Naive thymus-derived CD4-positive, alpha-beta T cell (primary cell): ENCODE data around the gene GRXCR2. TPM values are rescaled to one million over a fixed set of nuclear protein-coding genes. Genes with fewer than 3 reads are reported as not detected.

Source experiments
- ATAC-seq: fragments of 150-1000 bp; cut with Tn5 transposase; 2 replicates; pipeline ENCODE4 v1.10.0; 2021; ENCODE audit warnings: mild to moderate bottlenecking, moderate library complexity
- CTCF ChIA-PET: fragments of 350-600 bp; sonication (Branson Sonifier 250); formaldehyde crosslinking; loops from one replicate; lab custom pipeline; 2021; ENCODE audit warnings: antibody characterized with exemption; lab: Charles Lee
- POLR2A ChIA-PET: fragments of 350-600 bp; sonication (Branson Sonifier 250); formaldehyde crosslinking; loops from one replicate; lab custom pipeline; 2021; ENCODE audit warnings: antibody characterized with exemption, inconsistent platforms; lab: Charles Lee
- DNase-seq, 9 donors: peaks; one replicate each; pipeline versions ENCODE4 v3.0.0 to v3.0.0-alpha.2; 2020 to 2022; ENCODE audit warnings: mixed read lengths in 1 of 9
- H3K27ac ChIP-seq: one replicate; pipeline ENCODE4 v1.7.0; 2013; ENCODE audit warnings: mild to moderate bottlenecking, low read depth, low read length, moderate library complexity
- H3K27me3 ChIP-seq, 2 donors: one replicate each; pipeline ENCODE4 v1.7.0; 2013; ENCODE audit warnings: low read length in 2 of 2, mild to moderate bottlenecking in 2 of 2, moderate library complexity in 2 of 2; ENCODE audit not compliant: control insufficient read depth in 2 of 2, insufficient read depth in 2 of 2
- H3K36me3 ChIP-seq, 3 experiments: 1 replicate in 2 of 3; 2 replicates in 1 of 3; pipeline ENCODE4 v1.7.0; 2013; ENCODE audit warnings: low read length in 3 of 3, mild to moderate bottlenecking in 3 of 3, moderate library complexity in 1 of 3; ENCODE audit not compliant: insufficient read depth in 3 of 3, control insufficient read depth in 2 of 3
- H3K4me1 ChIP-seq, 2 donors: one replicate each; pipeline ENCODE4 v1.7.0; 2013; ENCODE audit warnings: low read length in 2 of 2, mild to moderate bottlenecking in 2 of 2, moderate library complexity in 1 of 2; ENCODE audit not compliant: control insufficient read depth in 2 of 2, insufficient read depth in 2 of 2
- H3K4me3 ChIP-seq: 2 replicates; pipeline ENCODE4 v1.7.0; 2013; ENCODE audit warnings: mild to moderate bottlenecking, low read length
- H3K9me3 ChIP-seq, 3 experiments: 1 replicate in 2 of 3; 2 replicates in 1 of 3; pipeline ENCODE4 v1.7.0; 2013; ENCODE audit warnings: low read length in 3 of 3; ENCODE audit not compliant: control insufficient read depth in 2 of 3
- H3K27ac Mint-ChIP-seq, 9 donors: one replicate each; pipeline ENCODE4 v1.8.0; 2020 to 2022; ENCODE audit warnings: mixed read lengths in 9 of 9, mild to moderate bottlenecking in 8 of 9, moderate library complexity in 5 of 9, inconsistent platforms in 2 of 9
- H3K27me3 Mint-ChIP-seq, 5 donors: one replicate each; pipeline ENCODE4 v1.8.0; 2021 to 2022; ENCODE audit warnings: mixed read lengths in 5 of 5, mild to moderate bottlenecking in 1 of 5
- H3K36me3 Mint-ChIP-seq, 5 donors: one replicate each; pipeline ENCODE4 v1.8.0; 2020 to 2022; ENCODE audit warnings: mixed read lengths in 5 of 5, mild to moderate bottlenecking in 3 of 5, inconsistent platforms in 1 of 5
- H3K4me1 Mint-ChIP-seq, 7 donors: one replicate each; pipeline ENCODE4 v1.8.0; 2020 to 2022; ENCODE audit warnings: mixed read lengths in 7 of 7, mild to moderate bottlenecking in 3 of 7, inconsistent platforms in 1 of 7
- H3K4me3 Mint-ChIP-seq, 10 donors: one replicate each; pipeline ENCODE4 v1.8.0; 2020 to 2022; ENCODE audit warnings: mild to moderate bottlenecking in 10 of 10, mixed read lengths in 10 of 10, moderate library complexity in 6 of 10, inconsistent platforms in 2 of 10
- H3K9me3 Mint-ChIP-seq, 11 donors: one replicate each; pipeline ENCODE4 v1.8.0; 2020 to 2022; ENCODE audit warnings: mixed read lengths in 11 of 11, mild to moderate bottlenecking in 4 of 11, inconsistent platforms in 1 of 11, moderate library complexity in 1 of 11
- intact Hi-C, 2 donors: fragments of 100-400 bp; cut with micrococcal nuclease; formaldehyde crosslinking; loops; one replicate each; pipeline ENCODE4 v1.15.1; 2023
- polyA plus RNA-seq, 2 donors: library from polyadenylated mRNA; unstranded; fragments of 300-500 nt; fragmentation: Illumina TruSeq; gene quantifications; one replicate each; pipeline ENCODE4 v1.2.3, GENCODE V29; 2021
- total RNA-seq, 6 experiments: library from RNA in 5 of 6; stranded (reverse) in 5 of 6; gene quantifications; 1 replicate in 5 of 6; 2 replicates in 1 of 6; pipeline ENCODE4 v1.2.3 and lab custom pipeline; 2021 to 2026

The GRXCR2 gene
- total and polyA plus RNA-seq, 7 experiments from 2014 or later = not detected

GRCh38 chr5:145834917-145835847, 37.6 kb downstream of the GRXCR2 start, which contains the start of gene PRELID2:
TSS of gene PRELID2 (minus strand) at chr5:145835342. CDS start at chr5:145835251, 91 bp downstream.
- ATAC-seq (peak; percentile 83), DNase-seq (peak in 4 of 9 donors; percentile 1 to 71 (median 16))
- Histone ChIP-seq H3K4me3 (peak within 1 kb of the TSS; percentile 35), H3K27me3 (no peaks in the 10 kb centered on the region), H3K36me3 (no peaks in the 10 kb centered on the region), H3K27ac (no peak within 1 kb of the TSS), H3K9me3 (no peaks in the 10 kb centered on the region), H3K4me1 (peaks cover 0 to 4% of the 10 kb centered on the region in 2 donors)
- CTCF ChIA-PET = interaction anchor here (0.5 kb wide), 1 partner anchor 17 kb away, joined by 3 read pairs; no protein-coding TSS in a partner anchor
- POLR2A ChIA-PET = no interaction called here
- Mint-ChIP-seq H3K4me1 (peaks cover 0 to 25% (median 10%) of the 10 kb centered on the region in 7 donors), H3K27me3 (peaks cover 14 to 30% (median 20%) of the 10 kb centered on the region in 5 donors), H3K36me3 (no peaks in the 10 kb centered on the region), H3K27ac (no peak within 1 kb of the TSS), H3K9me3 (peaks cover 0 to 2% (median 0%) of the 10 kb centered on the region in 11 donors), H3K4me3 (peak within 1 kb of the TSS; percentile 42 to 81 (median 58))
- intact Hi-C loops = no loop called here

DNA sequence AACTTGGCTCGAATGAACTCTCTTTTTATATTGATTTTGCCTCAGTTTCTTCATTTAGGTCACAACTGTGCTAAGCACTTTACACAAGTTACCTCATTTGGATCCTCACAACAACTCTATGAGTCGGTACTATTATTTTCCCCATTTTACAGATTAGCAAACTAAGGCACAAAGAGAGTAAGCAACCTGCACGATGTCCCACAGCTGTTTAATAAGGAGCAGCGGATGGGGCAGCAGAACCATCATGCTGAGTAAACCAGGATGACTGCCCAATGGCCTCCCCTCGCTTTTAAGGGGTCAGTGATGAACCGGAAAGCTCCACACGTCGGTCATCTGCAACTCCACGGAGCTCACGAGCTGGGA, 38.3 kb downstream of the GRXCR2 start:
- DNase-seq = no peak
- ATAC-seq = no peak
- H3K9me3 ChIP-seq = no peaks in the 10 kb centered on the region
- H3K27me3 Mint-ChIP-seq = peaks cover 14 to 30% (median 19%) of the 10 kb centered on the region in 5 donors
- H3K4me1 ChIP-seq = peaks cover 0 to 4% of the 10 kb centered on the region in 2 donors
- intact Hi-C loops = no loop called here
- H3K27ac Mint-ChIP-seq = no peak overlapping the region
- H3K4me3 Mint-ChIP-seq = peak overlapping the region in 9 of 10 donors; percentile 24 to 72 (median 58)
- H3K27me3 ChIP-seq = no peaks in the 10 kb centered on the region
- POLR2A ChIA-PET = no interaction called here
- peak overlapping the region; percentile 35 for H3K4me3 ChIP-seq
- peaks cover 0 to 25% (median 10%) of the 10 kb centered on the region in 7 donors for H3K4me1 Mint-ChIP-seq
- peaks cover 0 to 2% (median 0%) of the 10 kb centered on the region in 11 donors for H3K9me3 Mint-ChIP-seq
- no peaks in the 10 kb centered on the region for H3K36me3 Mint-ChIP-seq
- no peak overlapping the region for H3K27ac ChIP-seq
- H3K36me3 ChIP-seq = no peaks in the 10 kb centered on the region
- CTCF ChIA-PET = no interaction called here

DNA sequence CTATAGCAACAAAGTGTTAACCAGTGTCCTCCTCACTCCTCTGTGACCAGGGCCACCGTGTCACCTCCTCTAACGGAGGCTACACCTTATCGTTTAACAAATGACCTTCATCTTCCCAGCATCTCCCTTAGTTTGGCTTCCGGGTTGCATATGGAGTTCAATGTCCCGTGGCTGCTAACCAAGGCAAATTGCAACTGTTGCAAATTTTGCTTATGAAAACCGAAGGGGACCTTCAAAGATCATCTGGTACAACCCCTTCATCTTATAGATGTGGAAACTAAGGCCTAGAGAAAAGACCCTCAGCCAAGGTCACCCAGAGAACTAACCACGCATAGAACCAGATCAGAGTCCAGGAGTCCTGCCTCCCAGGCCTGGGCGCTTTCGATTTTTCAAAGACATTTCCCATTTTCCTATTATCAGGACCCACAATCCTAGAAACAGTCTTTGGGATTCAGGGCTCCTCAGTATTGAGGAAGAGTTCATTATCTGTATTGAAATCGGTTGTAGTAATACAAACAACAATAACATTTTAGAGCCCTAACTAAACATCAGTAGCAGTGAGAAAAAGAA, 39.1 kb downstream of the GRXCR2 start:
- no peaks in the 10 kb centered on the region for H3K36me3 ChIP-seq
- H3K4me3 Mint-ChIP-seq = peak overlapping the region in 6 of 10 donors; percentile 24 to 66 (median 40)
- H3K4me1 ChIP-seq = peaks cover 0 to 4% of the 10 kb centered on the region in 2 donors
- ATAC-seq = no peak
- no peak overlapping the region for H3K27ac ChIP-seq
- peaks cover 0 to 25% (median 10%) of the 10 kb centered on the region in 7 donors for H3K4me1 Mint-ChIP-seq
- DNase-seq = no peak
- ChIA-PET CTCF (no interaction called here), POLR2A (no interaction called here)
- H3K9me3 ChIP-seq = no peaks in the 10 kb centered on the region
- H3K27me3 Mint-ChIP-seq = peaks cover 14 to 29% (median 19%) of the 10 kb centered on the region in 5 donors
- no peak overlapping the region for H3K27ac Mint-ChIP-seq
- no peak overlapping the region for H3K4me3 ChIP-seq
- H3K36me3 Mint-ChIP-seq = no peaks in the 10 kb centered on the region
- intact Hi-C loops = no loop called here
- H3K27me3 ChIP-seq = no peaks in the 10 kb centered on the region
- H3K9me3 Mint-ChIP-seq = peaks cover 0 to 2% (median 0%) of the 10 kb centered on the region in 11 donors

DNA sequence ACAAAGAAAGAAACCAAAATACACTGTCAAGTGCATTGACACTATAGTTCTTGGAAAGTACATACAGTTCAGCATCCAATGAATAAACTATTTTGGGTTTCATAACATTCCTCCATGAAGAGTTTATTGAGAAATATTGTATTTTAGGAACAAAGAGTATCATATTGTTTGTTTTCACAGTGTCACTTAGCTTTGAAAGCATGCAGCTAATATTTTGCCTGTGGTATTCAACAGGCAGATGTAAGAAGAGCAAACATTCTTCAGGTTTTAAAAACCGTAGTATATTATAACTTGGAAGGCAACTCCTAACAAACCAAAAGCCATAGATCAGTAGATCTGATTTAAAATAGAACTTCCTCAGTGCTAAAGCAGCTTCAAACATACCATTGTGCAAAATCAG, 42.2 kb downstream of the GRXCR2 start:
- Mint-ChIP-seq H3K4me3 (no peak overlapping the region), H3K4me1 (peaks cover 0 to 16% (median 6%) of the 10 kb centered on the region in 7 donors), H3K27ac (no peak overlapping the region), H3K36me3 (no peaks in the 10 kb centered on the region), H3K27me3 (peaks cover 4 to 21% (median 11%) of the 10 kb centered on the region in 5 donors), H3K9me3 (no peaks in the 10 kb centered on the region)
- Histone ChIP-seq H3K4me1 (no peaks in the 10 kb centered on the region), H3K27me3 (no peaks in the 10 kb centered on the region), H3K27ac (no peak overlapping the region), H3K36me3 (no peaks in the 10 kb centered on the region), H3K4me3 (no peak overlapping the region), H3K9me3 (no peaks in the 10 kb centered on the region)
- CTCF ChIA-PET = no interaction called here
- ATAC-seq (no peak), DNase-seq (no peak)
- intact Hi-C loops = no loop called here
- POLR2A ChIA-PET = no interaction called here

GRCh38 chr5:145829708-145830361, 43.0 kb downstream of the GRXCR2 start:
- Mint-ChIP-seq H3K27ac (no peak overlapping the region), H3K9me3 (no peaks in the 10 kb centered on the region), H3K27me3 (peaks cover 4 to 25% (median 10%) of the 10 kb centered on the region in 5 donors), H3K4me1 (peaks cover 0 to 15% (median 5%) of the 10 kb centered on the region in 7 donors), H3K4me3 (no peak overlapping the region), H3K36me3 (no peaks in the 10 kb centered on the region)
- POLR2A ChIA-PET = no interaction called here
- intact Hi-C loops = no loop called here
- Histone ChIP-seq H3K4me1 (no peaks in the 10 kb centered on the region), H3K4me3 (no peak overlapping the region), H3K27ac (no peak overlapping the region), H3K36me3 (no peaks in the 10 kb centered on the region), H3K27me3 (no peaks in the 10 kb centered on the region), H3K9me3 (no peaks in the 10 kb centered on the region)
- ATAC-seq (no peak), DNase-seq (no peak)
- CTCF ChIA-PET = no interaction called here

DNA sequence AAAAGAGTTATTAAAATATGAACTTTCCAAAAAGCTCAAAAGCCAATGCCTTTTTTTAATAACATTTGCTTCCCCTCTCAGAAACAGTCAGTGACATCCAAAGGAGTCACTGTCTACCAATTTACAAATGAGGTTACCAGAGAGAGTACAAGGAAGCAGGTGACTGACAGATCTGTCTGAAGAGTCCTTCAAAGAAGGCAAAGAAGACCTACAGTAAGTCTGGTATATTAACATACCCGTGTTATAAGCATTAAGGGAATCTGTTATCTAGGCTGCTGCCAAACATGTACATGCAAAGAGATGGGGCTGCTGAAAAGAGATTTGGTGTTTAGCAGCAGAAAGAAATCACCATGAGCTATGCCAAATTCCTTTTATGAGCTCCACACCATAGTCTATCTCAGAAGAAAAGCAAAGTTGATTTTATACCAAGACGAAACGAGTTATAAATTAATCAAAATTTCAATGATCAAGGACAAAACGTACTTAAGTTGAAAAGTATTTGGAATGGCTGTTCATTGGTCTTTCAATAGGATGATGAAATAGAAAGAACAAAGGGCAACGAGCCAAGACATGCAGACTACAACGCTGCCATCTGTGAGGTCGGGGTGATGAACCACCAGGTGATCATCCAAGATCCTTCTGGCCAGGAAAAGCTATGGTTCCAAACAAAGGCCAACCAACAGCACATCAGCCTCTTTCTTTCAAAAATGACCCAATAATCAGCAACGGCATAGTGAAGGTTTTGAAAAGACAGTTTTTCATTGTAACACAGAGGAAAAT, 45.7 kb downstream of the GRXCR2 start:
- Mint-ChIP-seq H3K4me3 (no peak overlapping the region), H3K9me3 (no peaks in the 10 kb centered on the region), H3K4me1 (peaks cover 0 to 13% (median 0%) of the 10 kb centered on the region in 7 donors), H3K36me3 (no peaks in the 10 kb centered on the region), H3K27ac (no peak overlapping the region), H3K27me3 (peaks cover 0 to 14% (median 0%) of the 10 kb centered on the region in 5 donors)
- Histone ChIP-seq H3K27me3 (no peaks in the 10 kb centered on the region), H3K27ac (no peak overlapping the region), H3K4me3 (no peak overlapping the region), H3K4me1 (no peaks in the 10 kb centered on the region), H3K9me3 (no peaks in the 10 kb centered on the region), H3K36me3 (no peaks in the 10 kb centered on the region)
- ChIA-PET CTCF (interaction anchor here (2.6 kb wide), 1 partner anchor 1623 kb away, joined by 15 read pairs; no protein-coding TSS in a partner anchor), POLR2A (no interaction called here)
- DNase-seq (no peak), ATAC-seq (no peak)
- intact Hi-C loops = no loop called here
